Caki2 (cell line): ENCODE measurements around the gene E2F3. TPM values are rescaled to one million over a fixed set of nuclear protein-coding genes. Genes with fewer than 3 reads are reported as not detected.
A peak's percentile ranks its signal among the peaks of the same experiment; 100 is the strongest.

ENCODE experiments used
- DNase-seq: peaks from one replicate; pipeline ENCODE4 v3.0.0-alpha.2; 2015; ENCODE audit warnings: low read depth
- in situ Hi-C: cut with HindIII; loops from 2 replicates; pipeline ENCODE4 v1.10.0; 2016; ENCODE audit warnings: low sequenced_read_pairs, low pct_unique_long_range_greater_than_20kb, mixed read lengths
- total RNA-seq: library from RNA; depleted of rRNA; stranded (reverse); fragments of >200 nt; shearing (Covaris generic); gene quantifications from 2 replicates; pipeline ENCODE4 v1.2.3, GENCODE V29; 2014; ENCODE audit warnings: low replicate concordance; rRNA removed

Gene E2F3
- total RNA-seq, 1 experiment from 2014 or later, result 10.5 TPM

DNA sequence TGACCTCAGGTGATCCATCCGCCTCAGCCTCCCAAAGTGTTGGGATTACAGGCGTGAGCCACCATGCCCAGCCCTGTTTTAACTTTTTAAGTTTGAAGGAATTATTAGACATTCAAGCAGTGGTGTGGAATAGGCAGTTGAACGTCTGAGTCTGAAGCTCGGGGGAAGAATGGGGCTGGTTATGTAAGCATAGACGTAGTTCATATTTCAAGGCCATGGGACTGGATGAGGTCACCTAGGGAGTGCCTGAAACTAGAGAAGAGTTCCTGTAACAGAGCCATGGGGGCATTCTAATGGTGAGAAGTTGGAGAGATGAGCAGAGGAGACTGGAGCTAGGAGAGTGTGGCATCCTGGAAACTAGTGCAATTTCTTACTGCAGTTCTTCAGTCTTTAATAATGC is 139.0 kb downstream of the E2F3 start:
- in situ Hi-C loops, result no loop called here
- DNase-seq, result peak; percentile 72

- in situ Hi-C loops, result no loop called here
Measured at GRCh38 chr6:20541382-20541781, 139.7 kb downstream of the E2F3 start.

DNA sequence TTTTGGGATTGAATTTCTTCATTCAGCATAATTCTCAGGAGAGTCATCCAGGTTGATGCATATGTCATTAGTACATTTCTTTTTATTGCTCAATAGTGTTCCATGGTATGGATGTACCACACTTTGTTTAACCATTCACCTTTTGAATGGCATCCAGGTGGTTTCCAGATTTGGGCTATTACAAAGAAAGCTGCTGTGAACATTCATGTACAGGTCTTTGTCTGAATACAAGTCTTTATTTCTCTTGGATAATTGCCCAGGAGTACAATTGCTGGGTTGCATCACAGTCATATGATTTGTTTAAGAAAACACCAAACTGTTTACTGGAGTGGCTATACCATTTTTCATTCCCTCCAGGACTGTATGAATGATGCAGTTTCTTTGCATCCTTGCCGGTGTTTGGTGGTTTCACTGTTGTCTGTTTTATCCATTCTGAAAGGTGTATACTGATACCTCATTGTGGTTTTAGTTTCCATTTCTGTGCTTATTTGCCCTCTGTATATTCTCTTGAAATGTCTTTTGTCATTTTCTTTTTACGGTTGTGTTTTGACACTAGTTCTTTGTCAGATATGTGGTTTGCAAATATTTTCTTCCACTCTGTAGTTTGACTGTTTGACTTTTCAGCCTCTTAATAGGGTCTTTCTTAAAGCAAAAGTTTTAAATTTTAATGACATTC is 141.4 kb downstream of the E2F3 start:
- in situ Hi-C loops, result no loop called here
- DNase-seq, result peak; percentile 93

More at GRCh38 chr6:20541382-20541781, 139.7 kb downstream of the E2F3 start:
- no peak for DNase-seq

Other genes with a start within 250 kb of the E2F3 start
- 13.3 and 14.7 TPM in 2 replicates for gene MBOAT1, start 189.4 kb upstream of the E2F3 start, total RNA-seq
- 40.9 and 48.3 TPM in 2 replicates for gene CDKAL1, start 132.6 kb downstream of the E2F3 start, total RNA-seq